Measurements from ENCODE around the gene TBC1D22A. TPM values are rescaled to one million over a fixed set of nuclear protein-coding genes. Genes with fewer than 3 reads are reported as not detected.

TBC1D22A gene
- total RNA-seq, 1 experiment from 2014 or later: 32.6 TPM

GRCh38 chr22:46828323-46828900 is 66.0 kb downstream of the TBC1D22A start:
- TF ChIP-seq CTCF (IDR thresholded peaks at IDR 0.05; ENCODE audit: insufficient read depth in 1 of 2, low read depth in 1 of 2, low read length in 1 of 2, severe bottlenecking in 1 of 2, unreplicated experiment in 1 of 2): no peak
- H3K4me1 Mint-ChIP-seq (ENCODE audit: low read depth, unreplicated experiment): peaks cover 11% of the 10 kb centered on the region
- BruUV-seq (replicated peaks): no TSS peak
- H3K27me3 ChIP-seq (replicated peaks; ENCODE audit: control insufficient read depth, insufficient read depth, low read length): no peaks in the 10 kb centered on the region
- H3K9me3 Mint-ChIP-seq (ENCODE audit: unreplicated experiment): no peaks in the 10 kb centered on the region
- H3K36me3 ChIP-seq (ENCODE audit: control insufficient read depth, insufficient read depth, low read length): peaks cover 2% of the 10 kb centered on the region; the same call in 1 of the 2 replicates
- peak overlapping the region; percentile 29 for H3K27ac Mint-ChIP-seq (ENCODE audit: unreplicated experiment)
- no peak overlapping the region for H3K4me3 Mint-ChIP-seq (ENCODE audit: unreplicated experiment)
- H3K4me3 ChIP-seq (ENCODE audit: low read depth, low read length): no peak overlapping the region
- no peaks in the 10 kb centered on the region for H3K4me1 ChIP-seq
- peaks cover 26% of the 10 kb centered on the region for H3K36me3 Mint-ChIP-seq (ENCODE audit: insufficient read depth, unreplicated experiment)
- intact Hi-C loops (cut with micrococcal nuclease; ENCODE audit: unreplicated experiment): no loop called here
- no peaks in the 10 kb centered on the region for H3K9me3 ChIP-seq
- CTCF ChIA-PET: interaction anchor here (1.0 kb wide), 1 partner anchor 26 kb away, joined by 4 read pairs; no protein-coding TSS in a partner anchor
- POLR2A ChIA-PET: no interaction called here
- no peaks in the 10 kb centered on the region for H3K27me3 Mint-ChIP-seq (ENCODE audit: insufficient read depth, unreplicated experiment)
- no peak for DNase-seq

GRCh38 chr22:46829117-46829891 is 66.9 kb downstream of the TBC1D22A start:
- TF ChIP-seq CTCF (IDR thresholded peaks at IDR 0.05; ENCODE audit: insufficient read depth in 1 of 2, low read depth in 1 of 2, low read length in 1 of 2, severe bottlenecking in 1 of 2, unreplicated experiment in 1 of 2): no peak
- ChIA-PET POLR2A (no interaction called here), CTCF (interaction anchor here (1.0 to 1.1 kb wide), 2 partner anchors 17 to 26 kb away, joined by 3 to 4 read pairs; no protein-coding TSS in a partner anchor)
- Mint-ChIP-seq H3K27ac (ENCODE audit: unreplicated experiment) (peak overlapping the region; percentile 29), H3K4me3 (ENCODE audit: unreplicated experiment) (no peak overlapping the region), H3K4me1 (ENCODE audit: low read depth, unreplicated experiment) (peaks cover 11% of the 10 kb centered on the region), H3K36me3 (ENCODE audit: insufficient read depth, unreplicated experiment) (peaks cover 23% of the 10 kb centered on the region), H3K27me3 (ENCODE audit: insufficient read depth, unreplicated experiment) (no peaks in the 10 kb centered on the region), H3K9me3 (ENCODE audit: unreplicated experiment) (no peaks in the 10 kb centered on the region)
- Histone ChIP-seq H3K4me3 (ENCODE audit: low read depth, low read length) (no peak overlapping the region), H3K27me3 (replicated peaks; ENCODE audit: control insufficient read depth, insufficient read depth, low read length) (no peaks in the 10 kb centered on the region), H3K36me3 (ENCODE audit: control insufficient read depth, insufficient read depth, low read length) (peaks cover 4% of the 10 kb centered on the region; the same call in 1 of the 2 replicates), H3K4me1 (no peaks in the 10 kb centered on the region), H3K9me3 (peaks cover 2% of the 10 kb centered on the region; the same call in 1 of the 2 replicates)
- intact Hi-C loops (cut with micrococcal nuclease; ENCODE audit: unreplicated experiment): no loop called here
- no TSS peak for BruUV-seq (replicated peaks)
- DNase-seq: peak in 1 of 2 experiments; percentile 21

GRCh38 chr22:46829941-46830715 is 67.7 kb downstream of the TBC1D22A start:
- intact Hi-C loops (cut with micrococcal nuclease; ENCODE audit: unreplicated experiment): no loop called here

More at GRCh38 chr22:46829941-46830715, 67.7 kb downstream of the TBC1D22A start:
- Mint-ChIP-seq H3K9me3 (ENCODE audit: unreplicated experiment) (peaks cover 5% of the 10 kb centered on the region), H3K27me3 (ENCODE audit: insufficient read depth, unreplicated experiment) (no peaks in the 10 kb centered on the region), H3K36me3 (ENCODE audit: insufficient read depth, unreplicated experiment) (peaks cover 18% of the 10 kb centered on the region), H3K27ac (ENCODE audit: unreplicated experiment) (peak overlapping the region; percentile 29), H3K4me1 (ENCODE audit: low read depth, unreplicated experiment) (peaks cover 11% of the 10 kb centered on the region), H3K4me3 (ENCODE audit: unreplicated experiment) (no peak overlapping the region)
- ChIA-PET POLR2A (no interaction called here), CTCF (interaction anchor here (1.1 kb wide), 1 partner anchor 18 kb away, joined by 3 read pairs; no protein-coding TSS in a partner anchor)
- no peak overlapping the region for H3K4me3 ChIP-seq (ENCODE audit: low read depth, low read length)
- H3K9me3 ChIP-seq: peaks cover 9% of the 10 kb centered on the region; the same call in 1 of the 2 replicates
- H3K27me3 ChIP-seq (replicated peaks; ENCODE audit: control insufficient read depth, insufficient read depth, low read length): no peaks in the 10 kb centered on the region
- BruUV-seq (replicated peaks): no TSS peak
- peaks cover 4% of the 10 kb centered on the region; the same call in 1 of the 2 replicates for H3K36me3 ChIP-seq (ENCODE audit: control insufficient read depth, insufficient read depth, low read length)
- no peak for TF ChIP-seq CTCF (IDR thresholded peaks at IDR 0.05; ENCODE audit: insufficient read depth in 1 of 2, low read depth in 1 of 2, low read length in 1 of 2, severe bottlenecking in 1 of 2, unreplicated experiment in 1 of 2)
- DNase-seq: peak in 1 of 2 experiments; percentile 19
- H3K4me1 ChIP-seq: no peaks in the 10 kb centered on the region
